Panc1 (cell line): Measurements from ENCODE around the gene ATF3.

ENCODE experiments used
- CTCF ChIP-seq: fragments of 450-650 bp; IDR thresholded peaks from 2 replicates; pipeline ENCODE4 v1.5.1; 2017; ENCODE audit warnings: mild to moderate bottlenecking
- POLR2AphosphoS5 ChIP-seq: IDR thresholded peaks from 2 replicates; pipeline ENCODE4 v1.6.1; 2012; ENCODE audit warnings: mild to moderate bottlenecking, low read depth, low read length, moderate library complexity
- SIN3A ChIP-seq: IDR thresholded peaks from 2 replicates; pipeline ENCODE4 v1.6.1; 2012; ENCODE audit warnings: low read depth, mild to moderate bottlenecking, low read length, moderate library complexity, borderline replicate concordance; ENCODE audit not compliant: insufficient read depth
- TF ChIP-seq, protein P1 (sequence below), 2 experiments: IDR thresholded peaks; 2 replicates each; pipeline ENCODE4 v1.6.1; 2011 to 2012; ENCODE audit warnings: low read depth in 2 of 2, control low read depth in 1 of 2, low read length in 1 of 2, mild to moderate bottlenecking in 1 of 2, moderate library complexity in 1 of 2; ENCODE audit not compliant: insufficient read depth in 1 of 2

DNA sequence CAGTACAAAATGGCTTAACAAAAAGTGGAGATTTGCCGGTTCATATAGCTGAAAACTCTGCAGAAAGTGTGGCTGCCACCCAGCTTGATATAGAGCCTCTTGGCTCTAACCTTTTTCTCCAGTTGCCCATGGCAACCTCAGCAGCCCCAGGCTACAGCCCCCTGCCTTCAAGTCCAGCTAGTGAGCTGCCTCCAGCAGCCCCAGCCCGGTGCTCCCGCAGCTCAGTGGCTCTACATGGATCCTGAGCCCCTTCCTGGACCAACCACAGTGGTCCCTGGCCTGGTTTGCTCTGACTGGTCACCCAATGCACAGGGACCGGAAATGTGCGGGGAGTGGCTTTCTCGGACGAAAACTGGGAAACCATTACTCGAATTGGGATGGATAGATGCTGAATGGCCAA, 13.3 kb upstream of the ATF3 start:
- TF ChIP-seq CTCF (no peak), POLR2AphosphoS5 (no peak), SIN3A (no peak)
- TF ChIP-seq, protein P1, sequence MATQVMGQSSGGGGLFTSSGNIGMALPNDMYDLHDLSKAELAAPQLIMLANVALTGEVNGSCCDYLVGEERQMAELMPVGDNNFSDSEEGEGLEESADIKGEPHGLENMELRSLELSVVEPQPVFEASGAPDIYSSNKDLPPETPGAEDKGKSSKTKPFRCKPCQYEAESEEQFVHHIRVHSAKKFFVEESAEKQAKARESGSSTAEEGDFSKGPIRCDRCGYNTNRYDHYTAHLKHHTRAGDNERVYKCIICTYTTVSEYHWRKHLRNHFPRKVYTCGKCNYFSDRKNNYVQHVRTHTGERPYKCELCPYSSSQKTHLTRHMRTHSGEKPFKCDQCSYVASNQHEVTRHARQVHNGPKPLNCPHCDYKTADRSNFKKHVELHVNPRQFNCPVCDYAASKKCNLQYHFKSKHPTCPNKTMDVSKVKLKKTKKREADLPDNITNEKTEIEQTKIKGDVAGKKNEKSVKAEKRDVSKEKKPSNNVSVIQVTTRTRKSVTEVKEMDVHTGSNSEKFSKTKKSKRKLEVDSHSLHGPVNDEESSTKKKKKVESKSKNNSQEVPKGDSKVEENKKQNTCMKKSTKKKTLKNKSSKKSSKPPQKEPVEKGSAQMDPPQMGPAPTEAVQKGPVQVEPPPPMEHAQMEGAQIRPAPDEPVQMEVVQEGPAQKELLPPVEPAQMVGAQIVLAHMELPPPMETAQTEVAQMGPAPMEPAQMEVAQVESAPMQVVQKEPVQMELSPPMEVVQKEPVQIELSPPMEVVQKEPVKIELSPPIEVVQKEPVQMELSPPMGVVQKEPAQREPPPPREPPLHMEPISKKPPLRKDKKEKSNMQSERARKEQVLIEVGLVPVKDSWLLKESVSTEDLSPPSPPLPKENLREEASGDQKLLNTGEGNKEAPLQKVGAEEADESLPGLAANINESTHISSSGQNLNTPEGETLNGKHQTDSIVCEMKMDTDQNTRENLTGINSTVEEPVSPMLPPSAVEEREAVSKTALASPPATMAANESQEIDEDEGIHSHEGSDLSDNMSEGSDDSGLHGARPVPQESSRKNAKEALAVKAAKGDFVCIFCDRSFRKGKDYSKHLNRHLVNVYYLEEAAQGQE (IDR thresholded peaks at IDR 0.05; ENCODE audit: insufficient read depth in 1 of 2, low read depth in 2 of 2, low read length in 1 of 2) = no peak
